Lung (tissue), 12 donors: ENCODE results near the gene ARHGDIA. TPM values are rescaled to one million over a fixed set of nuclear protein-coding genes. Genes with fewer than 3 reads are reported as not detected.

ENCODE experiments used
- ATAC-seq: fragments of 200-7000 bp; cut with Tn5 transposase; one replicate; pipeline ENCODE4 v1.9.1; 2020; ENCODE audit warnings: moderate number of reproducible peaks; ENCODE audit not compliant: insufficient read depth, low FRiP score
- DNase-seq, 3 donors: peaks; one replicate each; pipeline ENCODE4 v3.0.0-alpha.2; 2013 to 2017
- H3K27ac ChIP-seq, 2 donors: one replicate each; pipeline ENCODE4 v1.5.1; 2013; ENCODE audit warnings: mild to moderate bottlenecking in 2 of 2, moderate library complexity in 2 of 2, control low read depth in 1 of 2, inconsistent platforms in 1 of 2, low read depth in 1 of 2, low read length in 1 of 2
- H3K27me3 ChIP-seq, 3 donors: one replicate each; pipeline ENCODE4 v1.5.1; 2013; ENCODE audit warnings: low read length in 2 of 3; ENCODE audit not compliant: control insufficient read depth in 3 of 3, insufficient read depth in 3 of 3
- H3K36me3 ChIP-seq, 4 donors: one replicate each; pipeline ENCODE4 v1.5.1; 2013; ENCODE audit warnings: low read length in 4 of 4, mild to moderate bottlenecking in 1 of 4, moderate library complexity in 1 of 4; ENCODE audit not compliant: control insufficient read depth in 4 of 4, insufficient read depth in 4 of 4
- H3K4me1 ChIP-seq, 5 donors: one replicate each; pipeline ENCODE4 v1.5.1; 2013; ENCODE audit warnings: low read length in 5 of 5, mild to moderate bottlenecking in 2 of 5, moderate library complexity in 1 of 5; ENCODE audit not compliant: control insufficient read depth in 5 of 5, insufficient read depth in 5 of 5
- H3K4me3 ChIP-seq: one replicate; pipeline ENCODE4 v1.5.1; 2013; ENCODE audit warnings: mild to moderate bottlenecking, control low read depth, moderate library complexity
- H3K9ac ChIP-seq, 2 donors: one replicate each; pipeline ENCODE4 v1.5.1; 2013; ENCODE audit warnings: low read length in 2 of 2, control low read depth in 1 of 2; ENCODE audit not compliant: insufficient read depth in 1 of 2
- H3K9me3 ChIP-seq, 4 donors: one replicate each; pipeline ENCODE4 v1.5.1; 2013; ENCODE audit warnings: low read length in 3 of 4, mild to moderate bottlenecking in 1 of 4, moderate library complexity in 1 of 4; ENCODE audit not compliant: control insufficient read depth in 4 of 4, insufficient read depth in 3 of 4
- WGBS, 2 donors: extraction: QIAGEN DNeasy Blood & Tissue Kit; methylation state at CpG; one replicate each; pipeline ENCODE4 v1.1.7; 2013; 5-methylcytosine and 5-hydroxymethylcytosine counted together
- polyA plus RNA-seq, 2 donors: library from polyadenylated mRNA; stranded (reverse); fragments of 200-250 nt; gene quantifications; one replicate each; pipeline ENCODE4 v1.2.1, GENCODE V29; 2013
- total RNA-seq, 2 donors: library from RNA; depleted of rRNA in 1 of 2; stranded (reverse); fragments of >200 nt in 1 of 2; gene quantifications; one replicate each; pipeline ENCODE4 v1.2.1, GENCODE V29; 2014 to 2021
- TF ChIP-seq, protein P1 (sequence below): IDR thresholded peaks from 2 replicates; pipeline ENCODE4 v1.5.1; 2012; ENCODE audit warnings: mild to moderate bottlenecking; ENCODE audit errors: control extremely low read depth, extremely low read depth
- donor health status: control.
- donor health status: control.
- donor health status: Bipolar disorder and iron deficiency.
- donor health status: healthy.
- donor health status: DM: yes; HTN: yes; CAD: no.

The ARHGDIA gene
- total and polyA plus RNA-seq, 4 donors = 118 to 558 (median 396) TPM

- peaks cover 18 to 48% (median 35%) of the 10 kb centered on the region in 4 donors for H3K36me3 ChIP-seq
- no peak overlapping the region for H3K4me3 ChIP-seq
- H3K9ac ChIP-seq = no peak overlapping the region
- H3K27me3 ChIP-seq = no peaks in the 10 kb centered on the region
- 91 to 94% methylated on average over 10 of the region's 10 CpGs for WGBS, 2 donors
- no peak overlapping the region for H3K27ac ChIP-seq
- ATAC-seq = no peak
- H3K9me3 ChIP-seq = no peaks in the 10 kb centered on the region
- no peak for DNase-seq
- TF ChIP-seq, protein P1, sequence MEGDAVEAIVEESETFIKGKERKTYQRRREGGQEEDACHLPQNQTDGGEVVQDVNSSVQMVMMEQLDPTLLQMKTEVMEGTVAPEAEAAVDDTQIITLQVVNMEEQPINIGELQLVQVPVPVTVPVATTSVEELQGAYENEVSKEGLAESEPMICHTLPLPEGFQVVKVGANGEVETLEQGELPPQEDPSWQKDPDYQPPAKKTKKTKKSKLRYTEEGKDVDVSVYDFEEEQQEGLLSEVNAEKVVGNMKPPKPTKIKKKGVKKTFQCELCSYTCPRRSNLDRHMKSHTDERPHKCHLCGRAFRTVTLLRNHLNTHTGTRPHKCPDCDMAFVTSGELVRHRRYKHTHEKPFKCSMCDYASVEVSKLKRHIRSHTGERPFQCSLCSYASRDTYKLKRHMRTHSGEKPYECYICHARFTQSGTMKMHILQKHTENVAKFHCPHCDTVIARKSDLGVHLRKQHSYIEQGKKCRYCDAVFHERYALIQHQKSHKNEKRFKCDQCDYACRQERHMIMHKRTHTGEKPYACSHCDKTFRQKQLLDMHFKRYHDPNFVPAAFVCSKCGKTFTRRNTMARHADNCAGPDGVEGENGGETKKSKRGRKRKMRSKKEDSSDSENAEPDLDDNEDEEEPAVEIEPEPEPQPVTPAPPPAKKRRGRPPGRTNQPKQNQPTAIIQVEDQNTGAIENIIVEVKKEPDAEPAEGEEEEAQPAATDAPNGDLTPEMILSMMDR = no peak
- H3K4me1 ChIP-seq = peaks cover 0 to 8% (median 6%) of the 10 kb centered on the region in 5 donors
These were observed 14.3 kb upstream of the ARHGDIA start for GRCh38 chr17:81885454-81885853.

DNA sequence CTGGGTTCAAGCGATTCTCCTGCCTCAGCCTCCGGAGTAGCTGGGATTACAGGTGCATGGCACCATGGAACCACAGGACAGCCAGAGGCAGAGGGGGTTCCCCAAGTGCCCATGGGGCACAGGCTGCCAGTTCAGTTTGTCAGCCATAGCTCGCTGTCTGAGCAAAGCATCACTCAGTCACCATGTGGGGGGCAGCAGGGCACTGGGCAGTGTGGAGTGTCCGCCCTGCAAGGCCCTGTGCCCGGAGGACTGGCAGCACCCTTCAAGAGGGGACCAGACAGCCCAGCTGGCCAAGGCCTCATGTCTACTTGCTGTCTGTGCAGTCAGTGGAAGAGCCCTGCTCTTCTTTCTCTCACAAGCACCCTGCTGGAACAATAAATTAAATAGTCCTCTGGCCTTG lies 13.8 kb upstream of the ARHGDIA start:
- 95 to 97% methylated on average over 5 of the region's 5 CpGs for WGBS, 2 donors
- H3K9me3 ChIP-seq = no peaks in the 10 kb centered on the region
- peaks cover 18 to 45% (median 33%) of the 10 kb centered on the region in 4 donors for H3K36me3 ChIP-seq
- no peaks in the 10 kb centered on the region for H3K27me3 ChIP-seq
- H3K4me3 ChIP-seq = no peak overlapping the region
- TF ChIP-seq, protein P1 = no peak
- H3K4me1 ChIP-seq = peaks cover 0 to 3% (median 2%) of the 10 kb centered on the region in 5 donors
- no peak for ATAC-seq
- H3K9ac ChIP-seq = no peak overlapping the region
- no peak overlapping the region for H3K27ac ChIP-seq
- no peak for DNase-seq

- Histone ChIP-seq H3K27ac (no peak overlapping the region), H3K4me3 (no peak overlapping the region), H3K4me1 (no peaks in the 10 kb centered on the region), H3K36me3 (peaks cover 18 to 45% (median 29%) of the 10 kb centered on the region in 4 donors), H3K9ac (no peak overlapping the region), H3K27me3 (no peaks in the 10 kb centered on the region), H3K9me3 (no peaks in the 10 kb centered on the region)
- ATAC-seq (no peak), DNase-seq (no peak)
- WGBS, 2 donors = 76 to 83% methylated on average over 11 of the region's 11 CpGs
- TF ChIP-seq, protein P1 = no peak
These were observed 13.4 kb upstream of the ARHGDIA start for GRCh38 chr17:81884520-81884919.

DNA sequence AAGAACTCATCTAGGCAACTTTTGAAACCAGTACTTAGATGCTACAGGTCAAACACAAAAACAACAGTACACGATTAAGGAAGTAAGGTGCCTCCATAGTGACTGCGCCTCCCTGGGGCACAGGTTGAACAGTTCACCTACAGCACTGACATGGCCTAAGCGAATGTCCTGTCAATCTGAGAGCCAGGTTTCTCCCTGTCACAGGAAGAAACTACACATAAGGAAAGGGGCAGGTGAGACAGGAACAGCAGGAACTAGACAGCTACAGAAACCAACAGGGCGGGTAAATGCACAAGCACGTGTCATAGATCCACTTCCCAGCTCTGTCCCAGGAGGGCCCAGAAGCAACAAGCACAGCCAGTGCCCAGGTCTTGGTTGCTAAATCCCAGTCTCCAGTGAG lies 8.0 kb upstream of the ARHGDIA start:
- no peak for DNase-seq
- H3K9ac ChIP-seq = no peak overlapping the region
- H3K4me1 ChIP-seq = no peaks in the 10 kb centered on the region
- TF ChIP-seq, protein P1 = no peak
- 93 to 95% methylated on average over 5 of the region's 5 CpGs for WGBS, 2 donors
- H3K9me3 ChIP-seq = no peaks in the 10 kb centered on the region
- ATAC-seq = no peak
- no peaks in the 10 kb centered on the region for H3K27me3 ChIP-seq
- H3K36me3 ChIP-seq = peaks cover 0 to 12% (median 9%) of the 10 kb centered on the region in 4 donors
- H3K27ac ChIP-seq = no peak overlapping the region
- H3K4me3 ChIP-seq = no peak overlapping the region
